Loucy (cell line): ENCODE measurements around the gene MPND.

Experiments
- CTCF ChIP-seq: fragments of 200-600 bp; sonication (generic); conservative IDR thresholded peaks from 2 replicates; pipeline ENCODE4 v1.5.1; 2014; ENCODE audit warnings: mild to moderate bottlenecking, antibody characterized with exemption, low read length
- EZH2phosphoT487 ChIP-seq: fragments of 200-600 bp; IDR thresholded peaks from 2 replicates; pipeline ENCODE4 v1.6.1; 2018; ENCODE audit warnings: antibody characterized with exemption, mild to moderate bottlenecking, moderate library complexity, borderline replicate concordance

DNA sequence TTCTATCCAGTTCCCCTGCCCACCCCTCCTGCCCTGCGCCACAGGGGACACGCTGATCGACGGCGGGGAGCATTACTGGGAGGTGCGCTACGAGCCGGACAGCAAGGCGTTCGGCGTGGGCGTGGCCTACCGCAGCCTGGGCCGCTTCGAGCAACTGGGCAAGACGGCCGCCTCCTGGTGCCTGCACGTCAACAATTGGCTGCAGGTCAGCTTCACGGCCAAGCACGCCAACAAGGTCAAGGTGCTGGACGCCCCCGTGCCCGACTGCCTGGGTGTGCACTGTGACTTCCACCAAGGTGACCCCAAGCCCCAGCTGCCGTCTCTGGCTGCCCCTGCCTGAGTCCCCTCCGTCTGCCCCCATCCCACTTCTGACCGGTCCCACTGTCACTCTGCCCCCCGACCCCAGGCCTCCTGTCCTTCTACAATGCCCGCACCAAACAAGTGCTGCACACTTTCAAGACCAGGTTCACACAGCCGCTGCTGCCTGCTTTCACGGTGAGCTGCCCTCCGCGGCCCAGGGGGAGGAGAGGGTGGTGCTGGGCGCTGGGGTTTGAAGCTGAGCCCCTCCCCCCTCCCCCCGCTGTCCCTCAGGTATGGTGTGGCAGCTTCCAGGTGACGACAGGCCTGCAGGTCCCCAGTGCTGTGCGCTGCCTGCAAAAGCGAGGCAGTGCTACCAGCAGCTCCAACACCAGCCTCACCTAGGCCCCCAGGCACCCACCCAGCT, 20.3 kb upstream of the MPND start:
- no peak for TF ChIP-seq CTCF
- no peak for TF ChIP-seq EZH2phosphoT487
